Ovary (tissue), 3 donors: ENCODE data around the gene SLC39A1.

Experiments used
- EP300 ChIP-seq: sonication (generic); formaldehyde crosslinking; IDR thresholded peaks from one replicate; pipeline ENCODE4 v1.6.1; 2017; ENCODE audit warnings: antibody characterized with exemption
- POLR2A ChIP-seq: fragments of 450-650 bp; IDR thresholded peaks from one replicate; pipeline ENCODE4 v1.6.1; 2017; ENCODE audit warnings: antibody characterized with exemption, mild to moderate bottlenecking, moderate library complexity
- TF ChIP-seq, protein P1 (sequence below), 3 donors: fragments of 450-650 bp in 2 of 3; fragments of 200-600 bp in 1 of 3; IDR thresholded peaks; one replicate each; pipeline versions ENCODE4 v1.5.1 to v1.8.0; 2016 to 2022; ENCODE audit warnings: antibody characterized with exemption in 3 of 3, mild to moderate bottlenecking in 1 of 3
- donor health status: DM: no; HTN: no; CAD: no.

DNA sequence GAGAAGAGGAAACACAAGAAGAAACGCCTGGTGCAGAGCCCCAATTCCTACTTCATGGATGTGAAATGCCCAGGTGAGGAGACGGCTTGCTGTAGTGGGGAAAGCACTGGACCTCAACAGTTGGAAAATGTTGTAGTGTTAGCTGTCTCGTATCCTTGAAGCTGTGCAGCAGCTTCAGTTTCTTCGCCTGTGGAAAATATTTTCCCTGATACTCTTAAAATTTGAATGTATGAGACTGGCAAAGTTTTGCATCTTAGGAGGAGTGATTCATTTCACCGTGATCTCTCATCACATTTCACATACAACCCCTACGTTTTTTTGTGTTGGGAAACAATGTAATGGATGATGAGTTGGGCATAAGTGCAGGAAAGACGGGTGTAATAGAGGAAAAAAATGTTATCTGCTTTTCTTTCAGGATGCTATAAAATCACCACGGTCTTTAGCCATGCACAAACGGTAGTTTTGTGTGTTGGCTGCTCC, 27.9 kb upstream of the SLC39A1 start:
- TF ChIP-seq, protein P1, sequence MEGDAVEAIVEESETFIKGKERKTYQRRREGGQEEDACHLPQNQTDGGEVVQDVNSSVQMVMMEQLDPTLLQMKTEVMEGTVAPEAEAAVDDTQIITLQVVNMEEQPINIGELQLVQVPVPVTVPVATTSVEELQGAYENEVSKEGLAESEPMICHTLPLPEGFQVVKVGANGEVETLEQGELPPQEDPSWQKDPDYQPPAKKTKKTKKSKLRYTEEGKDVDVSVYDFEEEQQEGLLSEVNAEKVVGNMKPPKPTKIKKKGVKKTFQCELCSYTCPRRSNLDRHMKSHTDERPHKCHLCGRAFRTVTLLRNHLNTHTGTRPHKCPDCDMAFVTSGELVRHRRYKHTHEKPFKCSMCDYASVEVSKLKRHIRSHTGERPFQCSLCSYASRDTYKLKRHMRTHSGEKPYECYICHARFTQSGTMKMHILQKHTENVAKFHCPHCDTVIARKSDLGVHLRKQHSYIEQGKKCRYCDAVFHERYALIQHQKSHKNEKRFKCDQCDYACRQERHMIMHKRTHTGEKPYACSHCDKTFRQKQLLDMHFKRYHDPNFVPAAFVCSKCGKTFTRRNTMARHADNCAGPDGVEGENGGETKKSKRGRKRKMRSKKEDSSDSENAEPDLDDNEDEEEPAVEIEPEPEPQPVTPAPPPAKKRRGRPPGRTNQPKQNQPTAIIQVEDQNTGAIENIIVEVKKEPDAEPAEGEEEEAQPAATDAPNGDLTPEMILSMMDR (IDR thresholded peaks at IDR 0.05), result peak in 1 of 3 donors; percentile 4
- TF ChIP-seq EP300, result no peak
- no peak for TF ChIP-seq POLR2A
